Retinal pigment epithelial cell (primary cell): Measurements from ENCODE around the gene PSMA8.

Experiments used
- DNase-seq: peaks from one replicate; pipeline ENCODE4 v3.0.0-alpha.2; 2010; ENCODE audit warnings: low read depth
- H3K4me3 ChIP-seq: 2 replicates; pipeline ENCODE4 v1.5.1; 2011; ENCODE audit warnings: mild to moderate bottlenecking, low read length, control low read depth, moderate library complexity
- CTCF ChIP-seq: conservative IDR thresholded peaks from 2 replicates; pipeline ENCODE4 v1.5.1; 2011; ENCODE audit warnings: low read depth, low read length, control low read depth, inconsistent platforms

PSMA8 gene

GRCh38 chr18:26133652-26134051, at the start of gene PSMA8:
TSS of gene PSMA8 (plus strand) at chr18:26133869. CDS start at chr18:26133966, 97 bp downstream.
- TF ChIP-seq CTCF, result no peak
- DNase-seq, result no peak
- H3K4me3 ChIP-seq, result no peak within 1 kb of the TSS

- no peak overlapping the region for H3K4me3 ChIP-seq
- no peak for TF ChIP-seq CTCF
- no peak for DNase-seq
These were observed 48.6 kb upstream of the PSMA8 start for GRCh38 chr18:26085056-26085455.

- no peak for TF ChIP-seq CTCF
- H3K4me3 ChIP-seq, result no peak overlapping the region
These were observed 46.7 kb upstream of the PSMA8 start for GRCh38 chr18:26086959-26087358.

GRCh38 chr18:26088487-26088886, 45.2 kb upstream of the PSMA8 start:
- H3K4me3 ChIP-seq, result peak overlapping the region; percentile 85
- no peak for DNase-seq
- no peak for TF ChIP-seq CTCF

More at GRCh38 chr18:26086959-26087358, 46.7 kb upstream of the PSMA8 start:
- no peak for DNase-seq

GRCh38 chr18:26089293-26090129, 44.2 kb upstream of the PSMA8 start:
- TF ChIP-seq CTCF, result no peak
- DNase-seq, result no peak
- H3K4me3 ChIP-seq, result peak overlapping the region; percentile 85

- peak within 1 kb of the TSS; percentile 85 for H3K4me3 ChIP-seq
- no peak for TF ChIP-seq CTCF
- peak; percentile 79 for DNase-seq
These were observed 43.3 kb upstream of the PSMA8 start, which contains the start of gene SS18 for GRCh38 chr18:26090130-26091046. TSS of gene SS18 (minus strand) at chr18:26090613. CDS start at chr18:26090569, 44 bp downstream.
